ENCODE results near the gene FMNL2. TPM values are rescaled to one million over a fixed set of nuclear protein-coding genes. Genes with fewer than 3 reads are reported as not detected.

The FMNL2 gene
- total RNA-seq, 1 experiment from 2014 or later: 33.6 TPM

DNA sequence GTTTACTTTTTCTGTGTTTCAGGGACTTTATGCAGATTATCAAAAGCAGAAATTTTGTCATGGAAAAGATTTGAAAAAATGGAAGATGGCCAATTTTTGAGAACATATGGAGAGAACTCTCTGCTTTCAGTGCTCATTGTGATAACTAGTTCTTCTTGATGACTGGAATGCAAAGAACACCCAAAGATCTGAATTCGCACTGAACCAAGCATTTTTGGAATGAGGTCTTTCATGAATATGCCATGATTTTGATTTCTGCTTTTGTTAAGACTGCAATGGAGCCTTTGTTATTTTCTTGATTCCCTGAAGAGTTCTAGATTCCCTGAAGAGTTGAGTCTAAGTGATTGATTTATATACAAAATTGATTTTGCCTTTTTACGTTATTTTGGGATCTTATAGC lies 124.1 kb downstream of the FMNL2 start:
- no peak overlapping the region for H3K4me3 ChIP-seq (ENCODE audit: low read depth in 2 of 2, low read length in 2 of 2)
- ATAC-seq: no peak
- CTCF ChIA-PET: no interaction called here
- in situ Hi-C loops (cut with HindIII; ENCODE audit: low pct_unique_long_range_greater_than_20kb, low sequenced_read_pairs) (no loop called here), intact Hi-C loops (cut with micrococcal nuclease; ENCODE audit: unreplicated experiment) (no loop called here)
- POLR2A ChIA-PET: no interaction called here
- no peaks in the 10 kb centered on the region for H3K4me1 ChIP-seq (ENCODE audit: control insufficient read depth, insufficient read depth, low read length)
- no TSS peak for BruUV-seq (replicated peaks)
- no peak for TF ChIP-seq REST (IDR thresholded peaks at IDR 0.05; ENCODE audit: insufficient read depth in 1 of 2, low read depth in 2 of 2, low read length in 1 of 2)
- no peak for TF ChIP-seq TCF7L2 (IDR thresholded peaks at IDR 0.05; ENCODE audit: low read depth, low read length)
- TF ChIP-seq POLR2AphosphoS5 (IDR thresholded peaks at IDR 0.05; ENCODE audit: low read depth, low read length): no peak
- no peak for TF ChIP-seq SIN3A (IDR thresholded peaks at IDR 0.05; ENCODE audit: borderline replicate concordance, insufficient read depth, low read depth, low read length)
- TF ChIP-seq CTCF (IDR thresholded peaks at IDR 0.05): no peak
- no peak overlapping the region for H3K27ac ChIP-seq (ENCODE audit: low read length)
- no peaks in the 10 kb centered on the region for H3K27me3 ChIP-seq (ENCODE audit: control insufficient read depth, insufficient read depth, low read length)
- H3K36me3 ChIP-seq (ENCODE audit: control insufficient read depth, insufficient read depth, low read length): no peaks in the 10 kb centered on the region
- H3K9me3 ChIP-seq (ENCODE audit: control insufficient read depth, insufficient read depth, low read depth, low read length): no peaks in the 10 kb centered on the region
- no peak for DNase-seq (ENCODE audit: low read depth, low spot score)

- ChIA-PET POLR2A (no interaction called here), CTCF (no interaction called here)
- in situ Hi-C loops (cut with HindIII; ENCODE audit: low pct_unique_long_range_greater_than_20kb, low sequenced_read_pairs) (no loop called here), intact Hi-C loops (cut with micrococcal nuclease; ENCODE audit: unreplicated experiment) (no loop called here)
- H3K36me3 ChIP-seq (ENCODE audit: control insufficient read depth, insufficient read depth, low read length): no peaks in the 10 kb centered on the region
- TF ChIP-seq CTCF (IDR thresholded peaks at IDR 0.05) (no peak), SIN3A (IDR thresholded peaks at IDR 0.05; ENCODE audit: borderline replicate concordance, insufficient read depth, low read depth, low read length) (no peak), TCF7L2 (IDR thresholded peaks at IDR 0.05; ENCODE audit: low read depth, low read length) (no peak), POLR2AphosphoS5 (IDR thresholded peaks at IDR 0.05; ENCODE audit: low read depth, low read length) (no peak), REST (IDR thresholded peaks at IDR 0.05; ENCODE audit: insufficient read depth in 1 of 2, low read depth in 2 of 2, low read length in 1 of 2) (no peak)
- no TSS peak for BruUV-seq (replicated peaks)
- peaks cover 7% of the 10 kb centered on the region for H3K4me1 ChIP-seq (ENCODE audit: control insufficient read depth, insufficient read depth, low read length)
- no peaks in the 10 kb centered on the region for H3K9me3 ChIP-seq (ENCODE audit: control insufficient read depth, insufficient read depth, low read depth, low read length)
- no peak overlapping the region for H3K4me3 ChIP-seq (ENCODE audit: low read depth in 2 of 2, low read length in 2 of 2)
- H3K27me3 ChIP-seq (ENCODE audit: control insufficient read depth, insufficient read depth, low read length): no peaks in the 10 kb centered on the region
- ATAC-seq (no peak), DNase-seq (ENCODE audit: low read depth, low spot score) (no peak)
- no peak overlapping the region for H3K27ac ChIP-seq (ENCODE audit: low read length)
These were observed 125.6 kb downstream of the FMNL2 start for GRCh38 chr2:152460567-152460966.

Measured in Panc1 (cell line).